Fibroblast of lung (primary cell): ENCODE data around the gene EFS. TPM values are rescaled to one million over a fixed set of nuclear protein-coding genes. Genes with fewer than 3 reads are reported as not detected.

ENCODE experiments used
- DNase-seq, 2 donors: peaks; one replicate each; pipeline versions ENCODE4 v3.0.0 to v3.0.0-alpha.2; 2010; ENCODE audit warnings: low read depth in 2 of 2
- H2AFZ ChIP-seq: 2 replicates; pipeline ENCODE4 v1.5.1; 2012; ENCODE audit warnings: low read length, control low read depth, inconsistent platforms
- H3K27ac ChIP-seq: 2 replicates; pipeline ENCODE4 v1.5.1; 2011; ENCODE audit warnings: low read length, control low read depth; ENCODE audit not compliant: insufficient read depth
- H3K27me3 ChIP-seq: 2 replicates; pipeline ENCODE4 v1.5.1; 2011; ENCODE audit warnings: mild to moderate bottlenecking, low read length; ENCODE audit not compliant: control insufficient read depth, insufficient read depth
- H3K36me3 ChIP-seq: 2 replicates; pipeline ENCODE4 v1.5.1; 2011; ENCODE audit warnings: low read length; ENCODE audit not compliant: control insufficient read depth, insufficient read depth
- H3K4me1 ChIP-seq: 2 replicates; pipeline ENCODE4 v1.5.1; 2011; ENCODE audit warnings: low read length; ENCODE audit not compliant: control insufficient read depth, insufficient read depth; ENCODE audit errors: extremely low read depth
- H3K4me2 ChIP-seq: 2 replicates; pipeline ENCODE4 v1.5.1; 2011; ENCODE audit warnings: low read length, control low read depth; ENCODE audit not compliant: insufficient read depth; ENCODE audit errors: extremely low read depth
- H3K4me3 ChIP-seq, 4 experiments: fragments of 200-600 bp in 1 of 4; sonication (generic) in 1 of 4; replicated peaks in 1 of 4; 2 replicates each; pipeline ENCODE4 v1.5.1; 2011 to 2016; ENCODE audit warnings: low read length in 4 of 4, low read depth in 3 of 4, mild to moderate bottlenecking in 3 of 4, control low read depth in 2 of 4, inconsistent platforms in 1 of 4, mixed read lengths in 1 of 4; ENCODE audit not compliant: insufficient read depth in 1 of 4; ENCODE audit errors: control extremely low read depth in 1 of 4
- H3K79me2 ChIP-seq: 2 replicates; pipeline ENCODE4 v1.5.1; 2012; ENCODE audit warnings: mild to moderate bottlenecking, low read length, inconsistent platforms; ENCODE audit not compliant: control insufficient read depth, insufficient read depth
- H3K9ac ChIP-seq: 2 replicates; pipeline ENCODE4 v1.5.1; 2011; ENCODE audit warnings: mild to moderate bottlenecking, low read length, control low read depth; ENCODE audit not compliant: insufficient read depth
- H3K9me3 ChIP-seq: 2 replicates; pipeline ENCODE4 v1.5.1; 2012; ENCODE audit warnings: low read depth, low read length; ENCODE audit not compliant: control insufficient read depth, insufficient read depth
- H4K20me1 ChIP-seq: 2 replicates; pipeline ENCODE4 v1.5.1; 2011; ENCODE audit warnings: low read length; ENCODE audit not compliant: control insufficient read depth, insufficient read depth; ENCODE audit errors: extremely low read depth
- EZH2 ChIP-seq: IDR thresholded peaks from 2 replicates; pipeline ENCODE4 v1.5.1; 2012; ENCODE audit warnings: low read length, control low read depth, mild to moderate bottlenecking; ENCODE audit errors: missing control alignments
- polyA plus RNA-seq, 2 donors: library from polyadenylated mRNA; depleted of rRNA in 1 of 2; stranded (reverse) in 1 of 2; unstranded in 1 of 2; fragments of >200 nt; gene quantifications; 2 replicates each; pipeline ENCODE4 v1.2.1, GENCODE V29; 2011 to 2012; ENCODE audit warnings: missing spikeins in 1 of 2
- total RNA-seq: library from RNA; depleted of rRNA; stranded (reverse); fragments of >200 nt; gene quantifications from 2 replicates; pipeline ENCODE4 v1.2.1, GENCODE V29; 2014
- TF ChIP-seq, protein P1 (sequence below), 2 donors: IDR thresholded peaks in 1 of 2; conservative IDR thresholded peaks in 1 of 2; 1 replicate in 1 of 2; 2 replicates in 1 of 2; pipeline ENCODE4 v1.5.1; 2011 to 2012; ENCODE audit warnings: low read length in 2 of 2, control low read depth in 1 of 2, inconsistent platforms in 1 of 2, low read depth in 1 of 2, mild to moderate bottlenecking in 1 of 2

The EFS gene
- total and polyA plus RNA-seq, 2 donors (not counting 1 experiment from before 2014, with no cell fraction given) = 2.3 to 12.2 TPM

DNA sequence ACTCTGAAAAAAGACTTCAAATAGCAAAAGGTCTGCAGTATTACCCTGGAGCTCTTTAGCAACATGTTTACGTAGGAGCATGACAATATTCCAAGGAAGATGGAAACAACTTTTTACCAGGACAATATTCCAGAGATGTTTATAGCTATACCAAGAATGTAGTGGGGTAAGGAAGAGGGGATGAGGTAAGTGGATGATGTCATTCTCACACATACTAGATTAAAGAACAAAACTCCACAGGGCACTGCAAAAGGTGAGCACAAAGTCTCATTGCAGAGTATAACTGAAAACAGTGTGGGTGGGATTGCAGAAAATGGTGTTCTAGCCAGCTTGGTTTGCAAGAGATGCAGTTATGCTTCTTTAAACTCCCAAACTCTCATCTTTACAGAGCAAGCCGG lies 20.3 kb upstream of the EFS start:
- H3K4me3 ChIP-seq = no peak overlapping the region
- no peaks in the 10 kb centered on the region for H3K79me2 ChIP-seq
- no peak overlapping the region for H2AFZ ChIP-seq
- no peak for DNase-seq
- TF ChIP-seq, protein P1, sequence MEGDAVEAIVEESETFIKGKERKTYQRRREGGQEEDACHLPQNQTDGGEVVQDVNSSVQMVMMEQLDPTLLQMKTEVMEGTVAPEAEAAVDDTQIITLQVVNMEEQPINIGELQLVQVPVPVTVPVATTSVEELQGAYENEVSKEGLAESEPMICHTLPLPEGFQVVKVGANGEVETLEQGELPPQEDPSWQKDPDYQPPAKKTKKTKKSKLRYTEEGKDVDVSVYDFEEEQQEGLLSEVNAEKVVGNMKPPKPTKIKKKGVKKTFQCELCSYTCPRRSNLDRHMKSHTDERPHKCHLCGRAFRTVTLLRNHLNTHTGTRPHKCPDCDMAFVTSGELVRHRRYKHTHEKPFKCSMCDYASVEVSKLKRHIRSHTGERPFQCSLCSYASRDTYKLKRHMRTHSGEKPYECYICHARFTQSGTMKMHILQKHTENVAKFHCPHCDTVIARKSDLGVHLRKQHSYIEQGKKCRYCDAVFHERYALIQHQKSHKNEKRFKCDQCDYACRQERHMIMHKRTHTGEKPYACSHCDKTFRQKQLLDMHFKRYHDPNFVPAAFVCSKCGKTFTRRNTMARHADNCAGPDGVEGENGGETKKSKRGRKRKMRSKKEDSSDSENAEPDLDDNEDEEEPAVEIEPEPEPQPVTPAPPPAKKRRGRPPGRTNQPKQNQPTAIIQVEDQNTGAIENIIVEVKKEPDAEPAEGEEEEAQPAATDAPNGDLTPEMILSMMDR (conservative IDR thresholded peaks at IDR 0.05 in 1 of 2, IDR thresholded peaks at IDR 0.05 in 1 of 2; ENCODE audit: low read depth in 1 of 2, low read length in 2 of 2) = no peak
- no peak for TF ChIP-seq EZH2
- H3K36me3 ChIP-seq = no peaks in the 10 kb centered on the region
- no peak overlapping the region for H3K27ac ChIP-seq
- no peaks in the 10 kb centered on the region for H3K9me3 ChIP-seq
- H3K4me1 ChIP-seq = no peaks in the 10 kb centered on the region
- H3K27me3 ChIP-seq = no peaks in the 10 kb centered on the region
- no peak overlapping the region for H3K4me2 ChIP-seq
- no peaks in the 10 kb centered on the region for H4K20me1 ChIP-seq
- no peak overlapping the region for H3K9ac ChIP-seq

DNA sequence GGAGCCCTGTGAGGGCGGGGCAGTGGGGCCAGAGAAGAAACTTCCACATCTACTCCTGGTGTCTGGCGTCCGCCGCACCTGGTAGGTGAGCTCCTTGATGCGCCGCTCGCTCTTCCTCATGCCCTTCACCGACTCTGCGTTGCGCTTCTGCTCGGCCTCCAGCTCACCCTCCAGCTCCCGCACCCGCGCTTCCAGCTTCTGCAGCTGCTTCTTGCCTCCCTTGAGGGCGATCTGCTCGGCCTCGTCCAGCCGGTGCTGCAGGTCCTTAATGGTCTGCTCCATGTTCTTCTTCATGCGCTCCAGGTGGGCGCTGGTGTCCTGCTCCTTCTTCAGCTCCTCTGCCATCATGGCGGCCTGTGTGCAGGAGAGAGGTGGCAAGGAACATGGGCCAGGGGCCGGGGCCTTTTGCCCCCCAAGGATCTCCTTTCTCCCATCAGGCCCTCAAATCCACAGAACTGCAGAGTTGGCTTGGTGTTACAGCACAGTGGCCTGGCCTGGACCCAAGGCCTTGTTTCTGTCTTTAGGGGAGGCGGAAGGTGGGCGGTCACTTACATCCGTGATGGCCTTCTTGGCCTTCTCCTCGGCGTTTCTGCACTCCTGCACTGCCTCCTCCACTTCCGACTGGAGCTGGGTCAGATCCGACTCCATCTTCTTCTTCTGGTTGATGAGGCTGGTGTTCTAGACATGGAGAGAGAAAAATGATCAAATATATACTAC lies 19.6 kb upstream of the EFS start:
- no peaks in the 10 kb centered on the region for H3K36me3 ChIP-seq
- no peak overlapping the region for H3K4me3 ChIP-seq
- no peaks in the 10 kb centered on the region for H3K9me3 ChIP-seq
- no peaks in the 10 kb centered on the region for H4K20me1 ChIP-seq
- no peak overlapping the region for H2AFZ ChIP-seq
- no peaks in the 10 kb centered on the region for H3K79me2 ChIP-seq
- H3K4me2 ChIP-seq = no peak overlapping the region
- H3K9ac ChIP-seq = no peak overlapping the region
- no peaks in the 10 kb centered on the region for H3K27me3 ChIP-seq
- no peak overlapping the region for H3K27ac ChIP-seq
- no peak for TF ChIP-seq EZH2
- TF ChIP-seq, protein P1 (conservative IDR thresholded peaks at IDR 0.05 in 1 of 2, IDR thresholded peaks at IDR 0.05 in 1 of 2; ENCODE audit: low read depth in 1 of 2, low read length in 2 of 2) = no peak
- no peaks in the 10 kb centered on the region for H3K4me1 ChIP-seq
- DNase-seq = no peak

DNA sequence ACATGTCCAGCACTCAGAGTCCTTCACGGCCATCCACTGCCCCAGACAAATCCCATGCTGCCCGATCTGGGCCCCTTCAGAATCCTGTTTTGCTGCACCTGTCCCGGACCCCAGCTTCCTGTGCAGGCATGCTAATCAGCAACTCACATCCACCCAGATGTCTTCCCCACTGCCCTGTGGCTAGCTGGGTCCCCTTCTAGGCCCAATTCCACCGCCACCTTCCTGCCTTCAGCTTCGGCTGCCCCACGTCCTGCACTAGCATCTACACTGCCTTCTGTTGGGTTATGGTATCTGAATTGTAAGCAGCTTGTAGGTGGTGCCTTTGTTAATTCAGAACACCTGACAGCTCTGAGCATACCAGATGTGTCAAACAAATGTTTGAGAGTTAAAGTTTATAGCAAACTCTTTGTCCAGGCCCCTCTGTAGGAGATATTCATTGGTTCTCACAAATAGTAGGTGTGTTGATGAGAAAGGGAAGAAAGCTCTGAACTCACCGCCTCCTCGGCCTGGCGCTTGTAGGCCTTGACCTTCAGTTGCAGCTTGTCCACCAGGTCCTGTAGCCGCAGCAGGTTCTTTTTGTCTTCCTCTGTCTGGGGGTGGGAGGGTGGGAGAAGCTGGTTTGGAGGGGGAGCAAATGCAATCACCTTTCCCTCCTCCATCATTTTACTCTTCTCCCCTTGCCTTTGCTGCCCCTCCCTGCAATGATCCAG lies 17.9 kb upstream of the EFS start:
- Histone ChIP-seq H3K9me3 (no peaks in the 10 kb centered on the region), H3K79me2 (no peaks in the 10 kb centered on the region), H3K27me3 (no peaks in the 10 kb centered on the region), H4K20me1 (no peaks in the 10 kb centered on the region), H2AFZ (no peak overlapping the region), H3K36me3 (no peaks in the 10 kb centered on the region), H3K4me3 (no peak overlapping the region), H3K4me2 (no peak overlapping the region), H3K27ac (no peak overlapping the region), H3K9ac (no peak overlapping the region), H3K4me1 (no peaks in the 10 kb centered on the region)
- no peak for TF ChIP-seq EZH2
- TF ChIP-seq, protein P1 (conservative IDR thresholded peaks at IDR 0.05 in 1 of 2, IDR thresholded peaks at IDR 0.05 in 1 of 2; ENCODE audit: low read depth in 1 of 2, low read length in 2 of 2) = no peak
- no peak for DNase-seq
